Osteoblast (primary cell): ENCODE results near the gene PLEKHG4. TPM values are rescaled to one million over a fixed set of nuclear protein-coding genes. Genes with fewer than 3 reads are reported as not detected.

ENCODE experiments used
- DNase-seq: peaks from one replicate; pipeline ENCODE4 v3.0.0; 2011; ENCODE audit warnings: low spot score, mixed read lengths; ENCODE audit not compliant: insufficient read length; ENCODE audit errors: missing footprints
- H2AFZ ChIP-seq: 2 replicates; pipeline ENCODE4 v1.6.0; 2011; ENCODE audit warnings: mild to moderate bottlenecking, low read length
- H3K27ac ChIP-seq: 2 replicates; pipeline ENCODE4 v1.5.1; 2011; ENCODE audit warnings: mild to moderate bottlenecking, low read depth, low read length, moderate library complexity
- H3K27me3 ChIP-seq: 2 replicates; pipeline ENCODE4 v1.6.0; 2012; ENCODE audit warnings: mild to moderate bottlenecking, control low read depth, inconsistent platforms, low read length, moderate library complexity; ENCODE audit not compliant: insufficient read depth
- H3K36me3 ChIP-seq: 2 replicates; pipeline ENCODE4 v1.5.1; 2011; ENCODE audit warnings: mild to moderate bottlenecking, low read length, control low read depth, moderate library complexity; ENCODE audit not compliant: insufficient read depth
- H3K4me1 ChIP-seq: 2 replicates; pipeline ENCODE4 v1.5.1; 2011; ENCODE audit warnings: mild to moderate bottlenecking, low read length, control low read depth, moderate library complexity; ENCODE audit not compliant: insufficient read depth
- H3K4me2 ChIP-seq: 2 replicates; pipeline ENCODE4 v1.6.0; 2011; ENCODE audit warnings: mild to moderate bottlenecking, low read length; ENCODE audit not compliant: insufficient read depth
- H3K4me3 ChIP-seq: fragments of 200-600 bp; sonication (generic); 3 replicates; pipeline ENCODE4 v1.5.1; 2012; ENCODE audit warnings: mild to moderate bottlenecking, low read length, inconsistent platforms; ENCODE audit not compliant: insufficient read depth
- H3K79me2 ChIP-seq: 2 replicates; pipeline ENCODE4 v1.6.0; 2012; ENCODE audit warnings: mild to moderate bottlenecking, low read length, control low read depth, inconsistent platforms; ENCODE audit not compliant: insufficient read depth
- H3K9me3 ChIP-seq: 2 replicates; pipeline ENCODE4 v1.5.1; 2011; ENCODE audit warnings: low read depth, low read length, control low read depth
- H4K20me1 ChIP-seq: 2 replicates; pipeline ENCODE4 v1.6.0; 2012; ENCODE audit warnings: mild to moderate bottlenecking, low read length, control low read depth; ENCODE audit not compliant: insufficient read depth
- CTCF ChIP-seq: IDR thresholded peaks from 2 replicates; pipeline ENCODE4 v1.5.1; 2011; ENCODE audit warnings: mild to moderate bottlenecking, low read depth, low read length, moderate library complexity; ENCODE audit errors: extremely low read depth
- total RNA-seq: library from RNA; depleted of rRNA; stranded (reverse); fragments of >200 nt; gene quantifications from 2 replicates; pipeline ENCODE4 v1.2.3, GENCODE V29; 2012

The PLEKHG4 gene
- total RNA-seq, 1 donor, result 41.6 TPM

DNA sequence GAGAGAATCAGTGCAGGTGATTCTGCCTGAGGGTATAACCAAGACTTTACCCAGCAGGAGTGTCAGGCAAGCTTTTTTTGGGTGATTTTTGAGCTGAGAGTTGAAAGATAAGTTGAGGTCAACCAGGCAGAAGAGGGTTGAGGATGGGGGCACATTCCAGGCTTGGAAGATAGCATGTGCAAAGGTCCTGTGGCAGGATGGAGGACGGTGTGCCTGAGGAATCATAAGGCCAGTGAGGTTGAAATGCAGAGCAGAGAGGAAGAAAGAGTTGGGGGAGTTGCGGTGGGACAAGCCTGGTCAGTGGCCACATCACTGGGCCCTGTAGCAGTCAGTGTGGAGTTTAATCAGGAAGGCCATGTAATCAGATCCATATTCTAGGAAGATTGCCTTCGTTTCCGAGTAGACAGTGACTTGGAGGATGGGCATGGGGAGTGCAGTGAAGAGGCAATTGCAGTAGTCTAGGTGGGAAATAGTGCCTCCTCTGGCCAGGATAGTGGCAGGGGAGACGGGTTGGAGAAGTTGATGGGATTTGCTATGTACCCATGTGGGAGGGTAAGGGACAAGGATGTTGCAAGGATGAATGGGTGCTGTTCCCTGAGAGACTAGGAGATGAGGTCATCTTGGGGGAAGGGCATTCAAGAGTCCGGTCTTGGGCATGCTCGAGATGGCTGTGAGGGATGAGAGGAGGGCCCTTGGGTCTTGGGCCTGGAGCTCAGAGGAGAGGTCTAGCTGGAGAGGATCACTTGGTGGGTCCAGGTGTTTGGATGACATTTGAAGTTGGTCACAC lies 3.9 kb downstream of the PLEKHG4 start:
- H3K27ac ChIP-seq, result peak overlapping the region; percentile 39
- H3K4me3 ChIP-seq, result no peak overlapping the region
- peaks cover 18% of the 10 kb centered on the region for H3K4me1 ChIP-seq
- TF ChIP-seq CTCF, result peak; percentile 17
- peak; percentile 92 for DNase-seq
- H3K27me3 ChIP-seq, result no peaks in the 10 kb centered on the region
- H3K79me2 ChIP-seq, result peaks cover 8% of the 10 kb centered on the region
- peaks cover 30% of the 10 kb centered on the region for H3K36me3 ChIP-seq
- no peak overlapping the region for H3K4me2 ChIP-seq
- no peak overlapping the region for H2AFZ ChIP-seq
- H4K20me1 ChIP-seq, result no peaks in the 10 kb centered on the region
- no peaks in the 10 kb centered on the region for H3K9me3 ChIP-seq

- Histone ChIP-seq H4K20me1 (no peaks in the 10 kb centered on the region), H3K4me2 (no peak overlapping the region), H3K9me3 (no peaks in the 10 kb centered on the region), H3K4me1 (peaks cover 12% of the 10 kb centered on the region), H3K4me3 (no peak overlapping the region), H3K79me2 (peaks cover 8% of the 10 kb centered on the region), H2AFZ (no peak overlapping the region), H3K36me3 (peaks cover 34% of the 10 kb centered on the region), H3K27me3 (no peaks in the 10 kb centered on the region), H3K27ac (peak overlapping the region; percentile 39)
- peak; percentile 86 for DNase-seq
- no peak for TF ChIP-seq CTCF
These were observed 4.7 kb downstream of the PLEKHG4 start for GRCh38 chr16:67283826-67284555.

- Histone ChIP-seq H3K27me3 (no peaks in the 10 kb centered on the region), H3K4me1 (peaks cover 8% of the 10 kb centered on the region), H3K4me3 (no peak overlapping the region), H3K79me2 (peaks cover 2% of the 10 kb centered on the region), H3K36me3 (peaks cover 34% of the 10 kb centered on the region), H4K20me1 (no peaks in the 10 kb centered on the region), H3K9me3 (no peaks in the 10 kb centered on the region), H3K4me2 (no peak overlapping the region), H2AFZ (no peak overlapping the region), H3K27ac (no peak overlapping the region)
- DNase-seq, result peak; percentile 95
- TF ChIP-seq CTCF, result peak; percentile 51
These were observed 5.6 kb downstream of the PLEKHG4 start for GRCh38 chr16:67284699-67285646.
